ENCODE measurements around the gene IKZF5. TPM values are rescaled to one million over a fixed set of nuclear protein-coding genes. Genes with fewer than 3 reads are reported as not detected.

IKZF5 gene, protein sequence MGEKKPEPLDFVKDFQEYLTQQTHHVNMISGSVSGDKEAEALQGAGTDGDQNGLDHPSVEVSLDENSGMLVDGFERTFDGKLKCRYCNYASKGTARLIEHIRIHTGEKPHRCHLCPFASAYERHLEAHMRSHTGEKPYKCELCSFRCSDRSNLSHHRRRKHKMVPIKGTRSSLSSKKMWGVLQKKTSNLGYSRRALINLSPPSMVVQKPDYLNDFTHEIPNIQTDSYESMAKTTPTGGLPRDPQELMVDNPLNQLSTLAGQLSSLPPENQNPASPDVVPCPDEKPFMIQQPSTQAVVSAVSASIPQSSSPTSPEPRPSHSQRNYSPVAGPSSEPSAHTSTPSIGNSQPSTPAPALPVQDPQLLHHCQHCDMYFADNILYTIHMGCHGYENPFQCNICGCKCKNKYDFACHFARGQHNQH
- 14.9 TPM for total RNA-seq (ENCODE audit: unreplicated experiment)
- long read RNA-seq, full-length matches to known transcripts: 3 of 4 reads
- long read RNA-seq, partial matches to known transcripts: 0 of 4 reads
- long read RNA-seq, other reads (novel, unspliced or antisense): 1 of 4 reads

DNA sequence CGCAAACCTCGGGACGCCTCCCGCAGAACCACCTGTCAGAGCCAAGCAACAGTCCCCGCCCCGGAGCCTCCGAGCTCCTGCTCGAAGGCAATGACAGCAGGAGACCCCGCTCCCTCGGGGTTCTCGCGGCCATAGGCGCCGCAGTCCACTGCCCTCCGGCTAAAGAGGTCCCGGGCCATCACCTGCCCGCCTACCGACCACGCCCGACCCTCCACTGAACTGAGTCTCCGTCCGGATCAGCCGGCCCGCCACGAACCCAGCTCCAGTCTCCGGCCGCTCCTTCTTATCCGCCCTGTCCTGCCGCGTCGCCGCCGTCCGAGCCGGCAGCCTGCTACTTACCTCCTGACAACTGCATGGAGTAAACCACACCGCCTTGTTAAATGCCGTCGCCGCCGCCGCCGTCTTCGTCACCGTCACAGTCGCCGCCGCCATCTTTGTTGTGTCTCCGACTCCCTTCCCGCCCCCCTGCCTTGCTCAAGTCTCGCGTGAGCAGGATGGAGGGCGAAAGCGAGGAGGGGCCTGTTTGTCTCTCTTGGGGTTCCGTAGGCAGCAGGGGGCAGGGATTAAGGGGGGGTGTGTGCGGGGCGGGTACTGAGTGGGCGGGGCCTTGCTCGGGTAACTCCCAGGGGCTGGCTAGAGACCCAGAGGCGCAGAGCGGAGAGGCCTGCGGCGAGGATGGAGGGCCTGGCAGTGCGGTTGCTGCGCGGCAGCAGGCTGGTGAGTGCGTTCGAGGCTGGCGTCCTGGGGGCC is at the start of gene IKZF5, which contains the start of gene ACADSB:
IKZF5 (minus strand) TSS at position 441 of the 750 bp plus-strand sequence. CDS start 10,170 bp downstream, outside the sequence.
ACADSB (plus strand) TSS at position 652 of the 750 bp plus-strand sequence; CDS start at position 676, 24 bp downstream.
- peaks cover 8% of the 10 kb centered on the region for H3K27me3 Mint-ChIP-seq (ENCODE audit: unreplicated experiment)
- H3K4me3 Mint-ChIP-seq (ENCODE audit: unreplicated experiment): peak within 1 kb of the TSS; percentile 100
- peak within 1 kb of the TSS; percentile 99 for H3K27ac Mint-ChIP-seq (ENCODE audit: unreplicated experiment)
- H3K36me3 Mint-ChIP-seq (ENCODE audit: low read depth, unreplicated experiment): peaks cover 8% of the 10 kb centered on the region
- no peaks in the 10 kb centered on the region for H3K9me3 Mint-ChIP-seq (ENCODE audit: unreplicated experiment)
- TF ChIP-seq, protein P1, sequence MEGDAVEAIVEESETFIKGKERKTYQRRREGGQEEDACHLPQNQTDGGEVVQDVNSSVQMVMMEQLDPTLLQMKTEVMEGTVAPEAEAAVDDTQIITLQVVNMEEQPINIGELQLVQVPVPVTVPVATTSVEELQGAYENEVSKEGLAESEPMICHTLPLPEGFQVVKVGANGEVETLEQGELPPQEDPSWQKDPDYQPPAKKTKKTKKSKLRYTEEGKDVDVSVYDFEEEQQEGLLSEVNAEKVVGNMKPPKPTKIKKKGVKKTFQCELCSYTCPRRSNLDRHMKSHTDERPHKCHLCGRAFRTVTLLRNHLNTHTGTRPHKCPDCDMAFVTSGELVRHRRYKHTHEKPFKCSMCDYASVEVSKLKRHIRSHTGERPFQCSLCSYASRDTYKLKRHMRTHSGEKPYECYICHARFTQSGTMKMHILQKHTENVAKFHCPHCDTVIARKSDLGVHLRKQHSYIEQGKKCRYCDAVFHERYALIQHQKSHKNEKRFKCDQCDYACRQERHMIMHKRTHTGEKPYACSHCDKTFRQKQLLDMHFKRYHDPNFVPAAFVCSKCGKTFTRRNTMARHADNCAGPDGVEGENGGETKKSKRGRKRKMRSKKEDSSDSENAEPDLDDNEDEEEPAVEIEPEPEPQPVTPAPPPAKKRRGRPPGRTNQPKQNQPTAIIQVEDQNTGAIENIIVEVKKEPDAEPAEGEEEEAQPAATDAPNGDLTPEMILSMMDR (IDR thresholded peaks at IDR 0.05; ENCODE audit: unreplicated experiment): no peak
- DNase-seq (ENCODE audit: low spot score): peak; percentile 94
- peaks cover 22% of the 10 kb centered on the region for H3K4me1 Mint-ChIP-seq (ENCODE audit: unreplicated experiment)

DNA sequence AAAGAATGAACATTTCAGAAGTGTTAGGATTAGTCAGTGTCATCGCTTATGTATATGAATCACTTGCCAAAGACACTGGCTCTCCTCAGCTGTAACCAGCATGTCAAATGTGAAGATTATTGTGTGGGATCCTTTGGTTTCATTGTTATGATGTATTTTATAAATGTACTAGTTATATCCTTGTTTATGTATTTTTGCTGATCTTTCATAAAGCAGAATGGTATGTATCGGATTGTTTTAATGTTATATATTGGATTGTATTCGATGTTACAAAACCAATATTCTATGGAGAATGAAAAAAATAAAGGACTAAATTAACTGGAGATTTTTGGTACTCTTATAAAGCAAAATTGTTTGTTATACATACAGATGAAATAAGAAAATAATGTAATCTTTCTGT is 49.4 kb upstream of the IKZF5 start:
- TF ChIP-seq, protein P1 (IDR thresholded peaks at IDR 0.05; ENCODE audit: unreplicated experiment): no peak
- no peaks in the 10 kb centered on the region for H3K4me1 Mint-ChIP-seq (ENCODE audit: unreplicated experiment)
- no peaks in the 10 kb centered on the region for H3K27me3 Mint-ChIP-seq (ENCODE audit: unreplicated experiment)
- no peak overlapping the region for H3K4me3 Mint-ChIP-seq (ENCODE audit: unreplicated experiment)
- H3K9me3 Mint-ChIP-seq (ENCODE audit: unreplicated experiment): no peaks in the 10 kb centered on the region
- no peak overlapping the region for H3K27ac Mint-ChIP-seq (ENCODE audit: unreplicated experiment)
- no peak for DNase-seq (ENCODE audit: low spot score)
- peaks cover 9% of the 10 kb centered on the region for H3K36me3 Mint-ChIP-seq (ENCODE audit: low read depth, unreplicated experiment)

DNA sequence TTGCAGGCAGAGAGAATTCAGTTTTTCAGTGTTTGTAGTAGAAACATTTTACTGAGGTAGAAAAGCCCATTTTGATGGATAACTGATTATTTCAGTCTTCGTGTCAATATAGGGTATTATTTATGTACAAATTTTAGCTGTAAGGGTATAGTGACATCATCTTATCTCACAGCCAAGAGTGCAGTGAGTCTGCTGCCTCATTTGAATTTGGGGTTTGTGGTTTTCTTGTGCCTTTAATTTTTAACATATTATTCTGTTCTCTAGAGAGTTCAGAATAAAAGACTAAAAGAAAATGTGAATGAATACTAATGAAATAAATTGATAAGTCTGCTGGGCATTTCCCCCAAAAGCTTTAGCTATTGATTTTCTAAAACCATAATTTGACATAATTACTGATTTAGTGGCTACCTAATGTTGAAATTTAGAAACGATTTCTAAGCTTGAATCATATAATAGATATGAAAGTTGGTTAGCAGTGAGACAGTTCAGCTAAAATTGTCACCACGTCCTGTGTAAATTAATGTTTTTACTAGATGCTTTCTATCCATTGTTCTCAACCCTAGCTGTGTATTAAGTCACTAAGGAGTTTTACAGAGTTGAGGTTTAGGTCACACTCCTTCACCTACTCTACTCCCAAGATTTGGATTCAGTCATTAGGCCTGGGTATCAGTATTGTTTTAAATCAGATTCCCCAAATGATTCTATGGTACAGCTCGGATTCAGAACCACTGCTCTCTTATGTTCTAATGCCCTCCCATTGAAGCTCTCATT is 37.6 kb upstream of the IKZF5 start:
- Mint-ChIP-seq H3K4me1 (ENCODE audit: unreplicated experiment) (peaks cover 7% of the 10 kb centered on the region), H3K9me3 (ENCODE audit: unreplicated experiment) (no peaks in the 10 kb centered on the region)

DNA sequence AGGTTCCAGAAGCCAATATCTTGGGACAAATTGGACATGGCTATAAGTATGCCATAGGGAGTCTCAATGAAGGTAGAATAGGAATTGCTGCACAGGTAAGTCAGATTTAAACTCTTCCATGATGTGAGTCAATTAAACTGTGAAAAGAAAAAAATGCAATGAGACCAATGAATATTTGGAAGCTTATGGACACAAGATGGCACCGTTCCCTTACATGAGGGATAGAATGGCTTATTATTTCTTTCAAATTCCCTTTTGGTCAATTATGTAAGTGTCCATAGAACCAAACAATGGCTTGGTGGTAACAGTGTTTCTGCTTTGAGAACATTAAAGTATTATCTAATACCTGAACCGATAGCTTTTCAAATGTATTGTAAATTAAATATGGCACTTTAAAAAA is 35.8 kb upstream of the IKZF5 start:
- Mint-ChIP-seq H3K36me3 (ENCODE audit: low read depth, unreplicated experiment) (no peaks in the 10 kb centered on the region), H3K27me3 (ENCODE audit: unreplicated experiment) (peaks cover 2% of the 10 kb centered on the region), H3K4me1 (ENCODE audit: unreplicated experiment) (peaks cover 17% of the 10 kb centered on the region), H3K4me3 (ENCODE audit: unreplicated experiment) (no peak overlapping the region), H3K9me3 (ENCODE audit: unreplicated experiment) (no peaks in the 10 kb centered on the region), H3K27ac (ENCODE audit: unreplicated experiment) (no peak overlapping the region)
- DNase-seq (ENCODE audit: low spot score): no peak
- TF ChIP-seq, protein P1 (IDR thresholded peaks at IDR 0.05; ENCODE audit: unreplicated experiment): no peak

More for the DNA sequence above, 37.6 kb upstream of the IKZF5 start:
- Mint-ChIP-seq H3K36me3 (ENCODE audit: low read depth, unreplicated experiment) (no peaks in the 10 kb centered on the region), H3K4me3 (ENCODE audit: unreplicated experiment) (no peak overlapping the region), H3K27ac (ENCODE audit: unreplicated experiment) (no peak overlapping the region), H3K27me3 (ENCODE audit: unreplicated experiment) (peaks cover 2% of the 10 kb centered on the region)
- no peak for DNase-seq (ENCODE audit: low spot score)
- TF ChIP-seq, protein P1 (IDR thresholded peaks at IDR 0.05; ENCODE audit: unreplicated experiment): no peak
